WTC11 (cell line): ENCODE data around the gene FBN2. TPM values are rescaled to one million over a fixed set of nuclear protein-coding genes. Genes with fewer than 3 reads are reported as not detected.

Source experiments
- ATAC-seq: fragments of 200-7000 bp; cut with Tn5 transposase; 2 replicates; pipeline ENCODE4 v1.10.0; 2021; ENCODE audit warnings: mild to moderate bottlenecking, moderate library complexity
- CTCF ChIA-PET: fragments of 300-600 bp; sonication (Branson Sonifier 250); formaldehyde crosslinking; loops from one replicate; lab custom pipeline; 2021; ENCODE audit warnings: antibody characterized with exemption; lab: Charles Lee
- POLR2A ChIA-PET: fragments of 350-600 bp; sonication (Branson Sonifier 250); formaldehyde crosslinking; loops from one replicate; lab custom pipeline; 2021; ENCODE audit warnings: antibody characterized with exemption; lab: Charles Lee
- DNase-seq: peaks from one replicate; pipeline ENCODE4 v3.0.0; 2021; ENCODE audit warnings: low spot score
- H3K27ac Mint-ChIP-seq: 2 replicates; pipeline ENCODE4 v1.8.0; 2021; ENCODE audit warnings: mixed read lengths
- H3K27me3 Mint-ChIP-seq: 2 replicates; pipeline ENCODE4 v1.8.0; 2021; ENCODE audit warnings: low read depth, mild to moderate bottlenecking, moderate library complexity, mixed read lengths
- H3K36me3 Mint-ChIP-seq: 2 replicates; pipeline ENCODE4 v1.8.0; 2021; ENCODE audit warnings: mixed read lengths
- H3K4me1 Mint-ChIP-seq: 2 replicates; pipeline ENCODE4 v1.8.0; 2022; ENCODE audit warnings: mixed read lengths
- H3K4me3 Mint-ChIP-seq: 2 replicates; pipeline ENCODE4 v1.8.0; 2021; ENCODE audit warnings: mild to moderate bottlenecking, moderate library complexity, mixed read lengths
- H3K9me3 Mint-ChIP-seq: 2 replicates; pipeline ENCODE4 v1.8.0; 2021; ENCODE audit warnings: mixed read lengths
- ATF1 ChIP-seq: sonication (generic); formaldehyde crosslinking; IDR thresholded peaks from 2 replicates; pipeline ENCODE4 v1.8.1; 2023; ENCODE audit warnings: mild to moderate bottlenecking, moderate library complexity, missing genetic modification reagents
- ETV6 ChIP-seq: sonication (generic); formaldehyde crosslinking; IDR thresholded peaks from 2 replicates; pipeline ENCODE4 v1.8.1; 2022; ENCODE audit warnings: mild to moderate bottlenecking, missing genetic modification reagents
- FOXP1 ChIP-seq: sonication (generic); formaldehyde crosslinking; IDR thresholded peaks from 2 replicates; pipeline ENCODE4 v1.8.0; 2022; ENCODE audit warnings: missing genetic modification reagents, mild to moderate bottlenecking, moderate library complexity, borderline replicate concordance
- HMGA2 ChIP-seq: fragments of 250-450 bp; sonication (Bioruptor Pico); IDR thresholded peaks from 2 replicates; pipeline ENCODE4 v1.4.0; 2021; ENCODE audit warnings: mild to moderate bottlenecking, moderate library complexity
- IRF1 ChIP-seq: sonication (generic); formaldehyde crosslinking; IDR thresholded peaks from 2 replicates; pipeline ENCODE4 v1.8.0; 2023; ENCODE audit warnings: missing genetic modification reagents
- JAZF1 ChIP-seq: fragments of 250-450 bp; sonication (Bioruptor Pico); IDR thresholded peaks from 2 replicates; pipeline ENCODE4 v1.9.0; 2021; ENCODE audit warnings: moderate library complexity, mild to moderate bottlenecking, inconsistent platforms
- MYBL2 ChIP-seq: sonication (generic); formaldehyde crosslinking; IDR thresholded peaks from 2 replicates; pipeline ENCODE4 v1.8.1; 2023; ENCODE audit warnings: mild to moderate bottlenecking, moderate library complexity, missing genetic modification reagents
- NFYB ChIP-seq: sonication (generic); formaldehyde crosslinking; conservative IDR thresholded peaks from 2 replicates; pipeline ENCODE4 v1.8.0; 2022; ENCODE audit warnings: low read depth, missing genetic modification reagents
- SMAD4 ChIP-seq: sonication (generic); formaldehyde crosslinking; IDR thresholded peaks from 2 replicates; pipeline ENCODE4 v1.8.0; 2022; ENCODE audit warnings: mild to moderate bottlenecking, missing genetic modification reagents
- SOX15 ChIP-seq: fragments of 250-450 bp; sonication (Bioruptor Pico); IDR thresholded peaks from 2 replicates; pipeline ENCODE4 v1.9.0; 2021; ENCODE audit warnings: mild to moderate bottlenecking
- TP53 ChIP-seq: sonication (generic); formaldehyde crosslinking; IDR thresholded peaks from 2 replicates; pipeline ENCODE4 v1.8.1; 2023; ENCODE audit warnings: mild to moderate bottlenecking, missing genetic modification reagents
- USF1 ChIP-seq: sonication (generic); formaldehyde crosslinking; IDR thresholded peaks from 2 replicates; pipeline ENCODE4 v1.8.0; 2022; ENCODE audit warnings: mild to moderate bottlenecking, missing genetic modification reagents
- ZNF121 ChIP-seq: sonication (generic); formaldehyde crosslinking; IDR thresholded peaks from 2 replicates; pipeline ENCODE4 v1.8.0; 2023; ENCODE audit warnings: missing genetic modification reagents
- ZNF138 ChIP-seq: sonication (generic); formaldehyde crosslinking; conservative IDR thresholded peaks from 2 replicates; pipeline ENCODE4 v1.8.1; 2022; ENCODE audit warnings: mild to moderate bottlenecking, moderate library complexity, missing genetic modification reagents
- ZNF232 ChIP-seq: sonication (generic); formaldehyde crosslinking; IDR thresholded peaks from 2 replicates; pipeline ENCODE4 v1.8.0; 2022; ENCODE audit warnings: mild to moderate bottlenecking, missing genetic modification reagents
- ZNF263 ChIP-seq: sonication (generic); formaldehyde crosslinking; IDR thresholded peaks from 2 replicates; pipeline ENCODE4 v1.8.1; 2022; ENCODE audit warnings: low read depth, mild to moderate bottlenecking, moderate library complexity, missing genetic modification reagents
- total RNA-seq: library from RNA; stranded (reverse); gene quantifications from 3 replicates; pipeline ENCODE4 v1.2.3, GENCODE V29; 2021
- TF ChIP-seq, protein P1 (sequence below): fragments of 250-450 bp; sonication (Bioruptor Pico); IDR thresholded peaks from 2 replicates; pipeline ENCODE4 v1.8.0; 2021; ENCODE audit warnings: mild to moderate bottlenecking
- TF ChIP-seq, protein P2 (sequence below): fragments of 250-450 bp; sonication (Bioruptor Pico); conservative IDR thresholded peaks from 2 replicates; pipeline ENCODE4 v1.9.0; 2021; ENCODE audit warnings: mild to moderate bottlenecking
- TF ChIP-seq, protein P3 (sequence below): fragments of 200-600 bp; IDR thresholded peaks from 2 replicates; pipeline ENCODE4 v1.8.0; 2022; ENCODE audit warnings: antibody characterized with exemption
- TF ChIP-seq, protein P4 (sequence below): sonication (generic); formaldehyde crosslinking; IDR thresholded peaks from 2 replicates; pipeline ENCODE4 v1.8.1; 2022; ENCODE audit warnings: mild to moderate bottlenecking, missing genetic modification reagents, moderate library complexity, borderline replicate concordance
- TF ChIP-seq, protein P5 (sequence below): sonication (generic); formaldehyde crosslinking; IDR thresholded peaks from 2 replicates; pipeline ENCODE4 v1.8.0; 2022; ENCODE audit warnings: mild to moderate bottlenecking, missing genetic modification reagents
- TF ChIP-seq, protein P6 (sequence below): sonication (generic); formaldehyde crosslinking; conservative IDR thresholded peaks from 2 replicates; pipeline ENCODE4 v1.8.1; 2023; ENCODE audit warnings: mild to moderate bottlenecking, low read depth, missing genetic modification reagents, moderate library complexity
- TF ChIP-seq, protein P7 (sequence below): fragments of 250-450 bp; sonication (Bioruptor Pico); IDR thresholded peaks from 2 replicates; pipeline ENCODE4 v1.9.0; 2021; ENCODE audit warnings: mild to moderate bottlenecking

Gene FBN2
- total RNA-seq, 1 experiment from 2014 or later: 56.7 TPM

- H3K27ac Mint-ChIP-seq: no peak overlapping the region
- ATAC-seq (peak; percentile 26; the same call in 1 of the 2 replicates), DNase-seq (no peak)
- H3K9me3 Mint-ChIP-seq: peaks cover 3% of the 10 kb centered on the region
- H3K4me1 Mint-ChIP-seq: peaks cover 12% of the 10 kb centered on the region
- POLR2A ChIA-PET: no interaction called here
- H3K36me3 Mint-ChIP-seq: peaks cover 24% of the 10 kb centered on the region
- CTCF ChIA-PET: no interaction called here
- H3K4me3 Mint-ChIP-seq: no peak overlapping the region
- TF ChIP-seq, protein P1, sequence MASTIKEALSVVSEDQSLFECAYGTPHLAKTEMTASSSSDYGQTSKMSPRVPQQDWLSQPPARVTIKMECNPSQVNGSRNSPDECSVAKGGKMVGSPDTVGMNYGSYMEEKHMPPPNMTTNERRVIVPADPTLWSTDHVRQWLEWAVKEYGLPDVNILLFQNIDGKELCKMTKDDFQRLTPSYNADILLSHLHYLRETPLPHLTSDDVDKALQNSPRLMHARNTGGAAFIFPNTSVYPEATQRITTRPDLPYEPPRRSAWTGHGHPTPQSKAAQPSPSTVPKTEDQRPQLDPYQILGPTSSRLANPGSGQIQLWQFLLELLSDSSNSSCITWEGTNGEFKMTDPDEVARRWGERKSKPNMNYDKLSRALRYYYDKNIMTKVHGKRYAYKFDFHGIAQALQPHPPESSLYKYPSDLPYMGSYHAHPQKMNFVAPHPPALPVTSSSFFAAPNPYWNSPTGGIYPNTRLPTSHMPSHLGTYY (CRISPR knock-in tag): no peak
- TF ChIP-seq, protein P2, sequence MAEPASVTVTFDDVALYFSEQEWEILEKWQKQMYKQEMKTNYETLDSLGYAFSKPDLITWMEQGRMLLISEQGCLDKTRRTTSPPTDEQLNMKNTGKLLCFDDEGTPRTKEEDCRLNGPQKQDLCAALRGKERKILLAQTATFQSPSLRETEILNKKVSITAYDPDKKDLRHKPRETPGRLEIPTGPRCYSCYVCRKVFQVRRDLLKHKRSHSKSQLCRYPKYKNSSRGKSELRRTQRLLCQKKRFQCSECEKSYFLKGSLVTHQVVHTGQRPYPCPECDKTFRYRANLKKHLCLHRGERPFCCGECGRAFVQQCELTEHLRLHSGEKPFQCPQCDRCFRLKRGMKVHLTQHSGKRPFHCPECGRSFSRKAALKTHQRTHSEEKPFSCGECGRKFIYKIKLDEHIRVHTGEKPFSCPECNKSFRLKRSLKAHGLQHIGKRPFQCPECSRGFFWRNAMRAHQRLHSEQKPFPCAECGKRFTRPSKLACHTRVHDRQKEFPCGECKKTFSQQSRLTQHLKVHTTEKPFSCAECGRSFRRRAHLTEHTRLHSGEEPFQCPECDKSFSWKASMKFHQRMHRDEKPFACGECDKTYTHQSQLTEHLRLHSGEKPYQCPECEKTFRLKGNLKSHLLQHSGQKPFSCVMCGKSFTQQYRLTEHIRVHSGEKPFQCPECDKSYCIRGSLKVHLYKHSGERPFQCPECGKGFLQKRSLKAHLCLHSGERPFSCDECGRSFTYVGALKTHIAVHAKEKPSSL (CRISPR knock-in tag): no peak
- TF ChIP-seq HMGA2 (CRISPR knock-in tag) (no peak), JAZF1 (CRISPR knock-in tag) (no peak), ATF1 (CRISPR knock-in tag) (no peak), ZNF232 (CRISPR knock-in tag) (no peak), NFYB (no peak), ZNF138 (CRISPR knock-in tag) (no peak), USF1 (CRISPR knock-in tag) (no peak), SOX15 (CRISPR knock-in tag) (no peak), ZNF121 (CRISPR knock-in tag) (no peak), IRF1 (no peak), ETV6 (CRISPR knock-in tag) (no peak), ZNF263 (CRISPR knock-in tag) (no peak), FOXP1 (CRISPR knock-in tag) (no peak)
- TF ChIP-seq, protein P3, sequence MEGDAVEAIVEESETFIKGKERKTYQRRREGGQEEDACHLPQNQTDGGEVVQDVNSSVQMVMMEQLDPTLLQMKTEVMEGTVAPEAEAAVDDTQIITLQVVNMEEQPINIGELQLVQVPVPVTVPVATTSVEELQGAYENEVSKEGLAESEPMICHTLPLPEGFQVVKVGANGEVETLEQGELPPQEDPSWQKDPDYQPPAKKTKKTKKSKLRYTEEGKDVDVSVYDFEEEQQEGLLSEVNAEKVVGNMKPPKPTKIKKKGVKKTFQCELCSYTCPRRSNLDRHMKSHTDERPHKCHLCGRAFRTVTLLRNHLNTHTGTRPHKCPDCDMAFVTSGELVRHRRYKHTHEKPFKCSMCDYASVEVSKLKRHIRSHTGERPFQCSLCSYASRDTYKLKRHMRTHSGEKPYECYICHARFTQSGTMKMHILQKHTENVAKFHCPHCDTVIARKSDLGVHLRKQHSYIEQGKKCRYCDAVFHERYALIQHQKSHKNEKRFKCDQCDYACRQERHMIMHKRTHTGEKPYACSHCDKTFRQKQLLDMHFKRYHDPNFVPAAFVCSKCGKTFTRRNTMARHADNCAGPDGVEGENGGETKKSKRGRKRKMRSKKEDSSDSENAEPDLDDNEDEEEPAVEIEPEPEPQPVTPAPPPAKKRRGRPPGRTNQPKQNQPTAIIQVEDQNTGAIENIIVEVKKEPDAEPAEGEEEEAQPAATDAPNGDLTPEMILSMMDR: no peak
- TF ChIP-seq, protein P4, sequence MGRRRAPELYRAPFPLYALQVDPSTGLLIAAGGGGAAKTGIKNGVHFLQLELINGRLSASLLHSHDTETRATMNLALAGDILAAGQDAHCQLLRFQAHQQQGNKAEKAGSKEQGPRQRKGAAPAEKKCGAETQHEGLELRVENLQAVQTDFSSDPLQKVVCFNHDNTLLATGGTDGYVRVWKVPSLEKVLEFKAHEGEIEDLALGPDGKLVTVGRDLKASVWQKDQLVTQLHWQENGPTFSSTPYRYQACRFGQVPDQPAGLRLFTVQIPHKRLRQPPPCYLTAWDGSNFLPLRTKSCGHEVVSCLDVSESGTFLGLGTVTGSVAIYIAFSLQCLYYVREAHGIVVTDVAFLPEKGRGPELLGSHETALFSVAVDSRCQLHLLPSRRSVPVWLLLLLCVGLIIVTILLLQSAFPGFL (CRISPR knock-in tag): no peak
- no peaks in the 10 kb centered on the region for H3K27me3 Mint-ChIP-seq
Measured at GRCh38 chr5:128262911-128263310, 275.1 kb downstream of the FBN2 start.

GRCh38 chr5:128259607-128260021 is 278.4 kb downstream of the FBN2 start:
- no peaks in the 10 kb centered on the region for H3K27me3 Mint-ChIP-seq
- peaks cover 25% of the 10 kb centered on the region for H3K36me3 Mint-ChIP-seq
- peaks cover 16% of the 10 kb centered on the region for H3K9me3 Mint-ChIP-seq
- H3K27ac Mint-ChIP-seq: no peak overlapping the region; the same call in 1 of the 2 replicates
- ATAC-seq (no peak), DNase-seq (no peak)
- CTCF ChIA-PET: no interaction called here
- no peak overlapping the region for H3K4me3 Mint-ChIP-seq
- POLR2A ChIA-PET: interaction anchor here (0.6 kb wide), 1 partner anchor 501 kb away, joined by 3 read pairs; no protein-coding TSS in a partner anchor
- H3K4me1 Mint-ChIP-seq: peaks cover 12% of the 10 kb centered on the region
- TF ChIP-seq SMAD4 (CRISPR knock-in tag) (no peak), TP53 (CRISPR knock-in tag) (no peak), MYBL2 (CRISPR knock-in tag) (no peak)
- TF ChIP-seq, protein P5, sequence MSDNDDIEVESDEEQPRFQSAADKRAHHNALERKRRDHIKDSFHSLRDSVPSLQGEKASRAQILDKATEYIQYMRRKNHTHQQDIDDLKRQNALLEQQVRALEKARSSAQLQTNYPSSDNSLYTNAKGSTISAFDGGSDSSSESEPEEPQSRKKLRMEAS (CRISPR knock-in tag): no peak
- TF ChIP-seq, protein P6, sequence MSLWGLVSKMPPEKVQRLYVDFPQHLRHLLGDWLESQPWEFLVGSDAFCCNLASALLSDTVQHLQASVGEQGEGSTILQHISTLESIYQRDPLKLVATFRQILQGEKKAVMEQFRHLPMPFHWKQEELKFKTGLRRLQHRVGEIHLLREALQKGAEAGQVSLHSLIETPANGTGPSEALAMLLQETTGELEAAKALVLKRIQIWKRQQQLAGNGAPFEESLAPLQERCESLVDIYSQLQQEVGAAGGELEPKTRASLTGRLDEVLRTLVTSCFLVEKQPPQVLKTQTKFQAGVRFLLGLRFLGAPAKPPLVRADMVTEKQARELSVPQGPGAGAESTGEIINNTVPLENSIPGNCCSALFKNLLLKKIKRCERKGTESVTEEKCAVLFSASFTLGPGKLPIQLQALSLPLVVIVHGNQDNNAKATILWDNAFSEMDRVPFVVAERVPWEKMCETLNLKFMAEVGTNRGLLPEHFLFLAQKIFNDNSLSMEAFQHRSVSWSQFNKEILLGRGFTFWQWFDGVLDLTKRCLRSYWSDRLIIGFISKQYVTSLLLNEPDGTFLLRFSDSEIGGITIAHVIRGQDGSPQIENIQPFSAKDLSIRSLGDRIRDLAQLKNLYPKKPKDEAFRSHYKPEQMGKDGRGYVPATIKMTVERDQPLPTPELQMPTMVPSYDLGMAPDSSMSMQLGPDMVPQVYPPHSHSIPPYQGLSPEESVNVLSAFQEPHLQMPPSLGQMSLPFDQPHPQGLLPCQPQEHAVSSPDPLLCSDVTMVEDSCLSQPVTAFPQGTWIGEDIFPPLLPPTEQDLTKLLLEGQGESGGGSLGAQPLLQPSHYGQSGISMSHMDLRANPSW (CRISPR knock-in tag): no peak
- TF ChIP-seq, protein P7, sequence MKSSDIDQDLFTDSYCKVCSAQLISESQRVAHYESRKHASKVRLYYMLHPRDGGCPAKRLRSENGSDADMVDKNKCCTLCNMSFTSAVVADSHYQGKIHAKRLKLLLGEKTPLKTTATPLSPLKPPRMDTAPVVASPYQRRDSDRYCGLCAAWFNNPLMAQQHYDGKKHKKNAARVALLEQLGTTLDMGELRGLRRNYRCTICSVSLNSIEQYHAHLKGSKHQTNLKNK (CRISPR knock-in tag): no peak
